HepG2 (cell line): ENCODE results near the gene GADL1. TPM values are rescaled to one million over a fixed set of nuclear protein-coding genes. Genes with fewer than 3 reads are reported as not detected.

Source experiments
- HNF1A ChIP-seq, 2 experiments: sonication (generic) in 1 of 2; formaldehyde crosslinking in 1 of 2; IDR thresholded peaks; 2 replicates each; pipeline versions ENCODE4 v1.4.0 to v1.6.1; 2016 to 2020; ENCODE audit warnings: borderline replicate concordance in 1 of 2, low read depth in 1 of 2, mild to moderate bottlenecking in 1 of 2, missing genetic modification reagents in 1 of 2
- HOXD1 ChIP-seq: sonication (generic); formaldehyde crosslinking; IDR thresholded peaks from 2 replicates; pipeline ENCODE4 v1.5.0; 2020; ENCODE audit warnings: missing genetic modification reagents
- NFAT5 ChIP-seq: sonication (generic); formaldehyde crosslinking; IDR thresholded peaks from 2 replicates; pipeline ENCODE4 v1.4.0; 2020; ENCODE audit warnings: missing genetic modification reagents
- NFRKB ChIP-seq: fragments of 450-650 bp; IDR thresholded peaks from 2 replicates; pipeline ENCODE4 v1.6.1; 2017
- NFYB ChIP-seq: sonication (generic); formaldehyde crosslinking; IDR thresholded peaks from 2 replicates; pipeline ENCODE4 v1.4.0; 2020; ENCODE audit warnings: missing genetic modification reagents
- ZBTB7A ChIP-seq: sonication (generic); formaldehyde crosslinking; IDR thresholded peaks from 2 replicates; pipeline ENCODE4 v1.8.0; 2022; ENCODE audit warnings: mild to moderate bottlenecking, missing genetic modification reagents
- ZFAT ChIP-seq: sonication (generic); formaldehyde crosslinking; conservative IDR thresholded peaks from 2 replicates; pipeline ENCODE4 v1.8.1; 2023; ENCODE audit warnings: missing genetic modification reagents, inconsistent platforms
- ZNF746 ChIP-seq: sonication (generic); formaldehyde crosslinking; IDR thresholded peaks from 2 replicates; pipeline ENCODE4 v1.8.0; 2022; ENCODE audit warnings: mild to moderate bottlenecking, missing genetic modification reagents
- polyA plus RNA-seq, 8 experiments: library from polyadenylated mRNA; depleted of rRNA in 3 of 8; stranded (reverse) in 7 of 8; unstranded in 1 of 8; fragments of >200 nt; fragmentation: Illumina TruSeq in 4 of 8; extraction: Trizol in 4 of 8; gene quantifications; 2 replicates each; pipeline versions ENCODE4 v1.2.1 to v1.2.3, GENCODE V29; 2011 to 2016; ENCODE audit warnings: low read depth in 4 of 8, missing spikeins in 1 of 8, mixed read lengths in 1 of 8; ENCODE audit not compliant: insufficient read depth in 1 of 8
- total RNA-seq, 5 experiments: library from RNA; depleted of rRNA; stranded (reverse); fragments of >200 nt; fragmentation: Illumina TruSeq; extraction: Trizol; gene quantifications; 2 replicates each; pipeline ENCODE4 v1.2.3, GENCODE V29; 2016; ENCODE audit warnings: low read depth in 1 of 5

Gene GADL1
- total and polyA plus RNA-seq, 2 of the 13 experiments (the other 11 are each of a cell fraction or from before 2014, with no cell fraction given): not detected

- no peak for TF ChIP-seq NFAT5 (CRISPR knock-in tag)
- no peak for TF ChIP-seq ZFAT (CRISPR knock-in tag)
- TF ChIP-seq NFRKB: no peak
- TF ChIP-seq ZNF746 (CRISPR knock-in tag): no peak
- TF ChIP-seq ZBTB7A: no peak
- TF ChIP-seq NFYB (CRISPR knock-in tag): no peak
- TF ChIP-seq HNF1A (IDR thresholded peaks at IDR 0.05; ENCODE audit: low read depth): no peak
- no peak for TF ChIP-seq HNF1A (CRISPR knock-in tag; IDR thresholded peaks at IDR 0.05; ENCODE audit: borderline replicate concordance)
- TF ChIP-seq HOXD1 (CRISPR knock-in tag): no peak
Measured at GRCh38 chr3:30862004-30862403, 32.5 kb downstream of the GADL1 start (continued).
